GM19328 (cell line): ENCODE data around the gene TTBK2.

Experiments
- ATAC-seq: cut with Tn5 transposase; IDR thresholded peaks from one replicate; pipeline ENCODE4 v1.9.1; 2021; ENCODE audit warnings: mild to moderate bottlenecking, moderate library complexity; ENCODE audit not compliant: unreplicated experiment

Gene TTBK2

GRCh38 chr15:42836251-42836650, 84.3 kb downstream of the TTBK2 start:
- no peak for ATAC-seq

GRCh38 chr15:42832576-42832975, 88.0 kb downstream of the TTBK2 start:
- ATAC-seq, result no peak

GRCh38 chr15:42826251-42826890, 94.2 kb downstream of the TTBK2 start:
- no peak for ATAC-seq

- no peak for ATAC-seq
These were observed 95.0 kb downstream of the TTBK2 start for GRCh38 chr15:42825599-42825998.

GRCh38 chr15:42820811-42821210, 99.8 kb downstream of the TTBK2 start:
- ATAC-seq, result no peak

- no peak for ATAC-seq
These were observed 100.8 kb downstream of the TTBK2 start for GRCh38 chr15:42819786-42820185.

GRCh38 chr15:42811433-42811832, 109.1 kb downstream of the TTBK2 start:
- no peak for ATAC-seq

GRCh38 chr15:42808913-42809312, 111.7 kb downstream of the TTBK2 start:
- no peak for ATAC-seq

GRCh38 chr15:42805266-42805665, 115.3 kb downstream of the TTBK2 start:
- ATAC-seq, result no peak

GRCh38 chr15:42804739-42805138, 115.8 kb downstream of the TTBK2 start:
- no peak for ATAC-seq

GRCh38 chr15:42803436-42803835, 117.1 kb downstream of the TTBK2 start:
- ATAC-seq, result no peak

GRCh38 chr15:42802168-42802567, 118.4 kb downstream of the TTBK2 start:
- ATAC-seq, result no peak

- ATAC-seq, result no peak
These were observed 119.7 kb downstream of the TTBK2 start for GRCh38 chr15:42800731-42801474.

GRCh38 chr15:42798802-42799201, 121.8 kb downstream of the TTBK2 start:
- no peak for ATAC-seq

GRCh38 chr15:42796955-42797782, 123.4 kb downstream of the TTBK2 start:
- no peak for ATAC-seq

GRCh38 chr15:42788725-42789124, 131.9 kb downstream of the TTBK2 start:
- ATAC-seq, result no peak

GRCh38 chr15:42786978-42787377, 133.6 kb downstream of the TTBK2 start:
- no peak for ATAC-seq

GRCh38 chr15:42785569-42785968, 135.0 kb downstream of the TTBK2 start:
- ATAC-seq, result no peak

- no peak for ATAC-seq
These were observed 135.9 kb downstream of the TTBK2 start for GRCh38 chr15:42784705-42785104.

- no peak for ATAC-seq
These were observed 137.9 kb downstream of the TTBK2 start for GRCh38 chr15:42782716-42783115.

GRCh38 chr15:42775416-42775815, 145.2 kb downstream of the TTBK2 start:
- no peak for ATAC-seq

- ATAC-seq, result no peak
These were observed 147.7 kb downstream of the TTBK2 start for GRCh38 chr15:42772901-42773300.
